Mucosa of descending colon (tissue), 3 donors: ENCODE measurements around the gene SYT7. TPM values are rescaled to one million over a fixed set of nuclear protein-coding genes. Genes with fewer than 3 reads are reported as not detected.

ENCODE experiments used
- ATAC-seq: fragments of 200-7000 bp; cut with Tn5 transposase; one replicate; pipeline ENCODE4 v1.9.1; 2020; ENCODE audit warnings: mild to moderate bottlenecking, moderate library complexity
- DNase-seq, 3 donors: peaks; one replicate each; pipeline ENCODE4 v3.0.0-alpha.2; 2020
- H3K36me3 ChIP-seq: fragments of 200-600 bp; one replicate; pipeline ENCODE4 v1.8.0; 2021; ENCODE audit warnings: low read depth, mild to moderate bottlenecking
- H3K4me1 ChIP-seq: fragments of 200-600 bp; one replicate; pipeline ENCODE4 v1.8.0; 2021; ENCODE audit warnings: low read depth, mild to moderate bottlenecking
- H3K4me3 ChIP-seq: fragments of 200-600 bp; one replicate; pipeline ENCODE4 v1.8.0; 2021; ENCODE audit warnings: mild to moderate bottlenecking
- H3K9me3 ChIP-seq: fragments of 200-600 bp; one replicate; pipeline ENCODE4 v1.8.0; 2021; ENCODE audit warnings: mild to moderate bottlenecking
- CTCF ChIP-seq: fragments of 200-600 bp; IDR thresholded peaks from one replicate; pipeline ENCODE4 v1.8.0; 2022; ENCODE audit warnings: antibody characterized with exemption, mild to moderate bottlenecking
- intact Hi-C, 2 donors: fragments of 100-400 bp; cut with DNase I in 1 of 2; cut with micrococcal nuclease in 1 of 2; formaldehyde crosslinking; loops; one replicate each; pipeline versions ENCODE4 v1.11.0 to v1.11.1; 2022; cut with DNase I, micrococcal nuclease
- total RNA-seq, 3 donors: library from RNA; stranded (reverse); fragmentation: NEBNext Ultra II Directional in 2 of 3; extraction: Animal tissue kit (Norgen Biotek cat#: 25700) in 2 of 3; gene quantifications; one replicate each; pipeline versions ENCODE4 v1.2.1 to v1.2.4, GENCODE V29; 2021 to 2023
- donor health status: DM: no; HTN: no; CAD: no; lungs with moderate emphysema.
- donor health status: DM: no; HTN: no; CAD: no.
- donor health status: DM: no; HTN: yes; CAD: no.

SYT7 gene
- total RNA-seq, 3 donors from 2014 or later = 8.2 to 19.7 (median 19.0) TPM

GRCh38 chr11:61503135-61503770 is 77.6 kb downstream of the SYT7 start:
- ATAC-seq = no peak
- Histone ChIP-seq H3K9me3 (no peaks in the 10 kb centered on the region), H3K4me1 (no peaks in the 10 kb centered on the region), H3K4me3 (no peak overlapping the region), H3K36me3 (no peaks in the 10 kb centered on the region)
- DNase-seq = no peak
- intact Hi-C loops = no loop called here
- no peak for TF ChIP-seq CTCF

- Histone ChIP-seq H3K36me3 (no peaks in the 10 kb centered on the region), H3K4me3 (no peak overlapping the region), H3K9me3 (no peaks in the 10 kb centered on the region), H3K4me1 (no peaks in the 10 kb centered on the region)
- intact Hi-C loops = no loop called here
- DNase-seq = no peak
- no peak for ATAC-seq
- no peak for TF ChIP-seq CTCF
Measured at GRCh38 chr11:61502522-61502921, 78.4 kb downstream of the SYT7 start.

- Histone ChIP-seq H3K4me1 (no peaks in the 10 kb centered on the region), H3K9me3 (no peaks in the 10 kb centered on the region), H3K4me3 (no peak overlapping the region), H3K36me3 (no peaks in the 10 kb centered on the region)
- TF ChIP-seq CTCF = no peak
- no peak for ATAC-seq
- intact Hi-C loops = no loop called here
- no peak for DNase-seq
Measured at GRCh38 chr11:61499816-61500491, 80.9 kb downstream of the SYT7 start.

- Histone ChIP-seq H3K9me3 (no peaks in the 10 kb centered on the region), H3K4me3 (no peak overlapping the region), H3K4me1 (no peaks in the 10 kb centered on the region), H3K36me3 (no peaks in the 10 kb centered on the region)
- DNase-seq = no peak
- no peak for TF ChIP-seq CTCF
- no peak for ATAC-seq
- intact Hi-C loops = no loop called here
Measured at GRCh38 chr11:61498767-61499341, 82.0 kb downstream of the SYT7 start.

GRCh38 chr11:61497876-61498275 is 83.0 kb downstream of the SYT7 start:
- ATAC-seq = no peak
- TF ChIP-seq CTCF = no peak
- DNase-seq = no peak
- Histone ChIP-seq H3K4me3 (no peak overlapping the region), H3K4me1 (no peaks in the 10 kb centered on the region), H3K36me3 (no peaks in the 10 kb centered on the region), H3K9me3 (no peaks in the 10 kb centered on the region)
- intact Hi-C loops = no loop called here
